Heart right ventricle (tissue), 16 donors: ENCODE measurements around the gene PNLIPRP2. TPM values are rescaled to one million over a fixed set of nuclear protein-coding genes. Genes with fewer than 3 reads are reported as not detected.

Experiments used
- ATAC-seq, 8 donors: fragments of 200-7000 bp; cut with Tn5 transposase; one replicate each; pipeline ENCODE4 v1.9.1; 2020; ENCODE audit warnings: mild to moderate bottlenecking in 8 of 8, moderate library complexity in 8 of 8, moderate number of reproducible peaks in 1 of 8
- DNase-seq, 2 donors: peaks; one replicate each; pipeline ENCODE4 v3.0.0-alpha.2; 2020
- H3K27ac ChIP-seq, 10 donors: fragments of 200-600 bp; sonication (generic) in 2 of 10; one replicate each; pipeline versions ENCODE4 v1.5.0 to v1.8.0; 2020 to 2022; ENCODE audit warnings: mild to moderate bottlenecking in 3 of 10
- H3K27me3 ChIP-seq, 7 donors: fragments of 200-600 bp; one replicate each; pipeline ENCODE4 v1.8.0; 2021 to 2022; ENCODE audit warnings: mild to moderate bottlenecking in 2 of 7
- H3K36me3 ChIP-seq, 9 donors: fragments of 200-600 bp; sonication (generic) in 1 of 9; one replicate each; pipeline versions ENCODE4 v1.5.0 to v1.8.0; 2020 to 2022; ENCODE audit warnings: mild to moderate bottlenecking in 2 of 9
- H3K4me1 ChIP-seq, 9 donors: fragments of 200-600 bp; sonication (generic) in 1 of 9; one replicate each; pipeline versions ENCODE4 v1.5.0 to v1.8.0; 2020 to 2022; ENCODE audit warnings: mild to moderate bottlenecking in 4 of 9
- H3K4me3 ChIP-seq, 10 donors: fragments of 200-600 bp; sonication (generic) in 2 of 10; one replicate each; pipeline versions ENCODE4 v1.5.0 to v1.8.0; 2020 to 2022; ENCODE audit warnings: mild to moderate bottlenecking in 7 of 10, moderate library complexity in 2 of 10
- H3K9me3 ChIP-seq, 11 donors: fragments of 200-600 bp in 10 of 11; sonication (generic) in 2 of 11; one replicate each; pipeline versions ENCODE4 v1.5.0 to v1.8.0; 2013 to 2022; ENCODE audit warnings: mild to moderate bottlenecking in 2 of 11, control low read depth in 1 of 11, moderate library complexity in 1 of 11
- WGBS, 2 donors: extraction: QIAGEN DNeasy Blood & Tissue Kit; methylation state at CpG; one replicate each; pipeline ENCODE4 v1.1.7; 2013; ENCODE audit warnings: inconsistent platforms in 1 of 2; 5-methylcytosine and 5-hydroxymethylcytosine counted together
- intact Hi-C, 10 donors: fragments of 100-400 bp; cut with DNase I; formaldehyde crosslinking; loops; one replicate each; pipeline versions ENCODE4 v1.11.1 to v1.14.2; 2022
- polyA plus RNA-seq, 2 donors: library from polyadenylated mRNA; stranded (reverse); fragments of 200-250 nt; gene quantifications; one replicate each; pipeline ENCODE4 v1.2.3, GENCODE V29; 2013
- total RNA-seq, 10 donors: library from RNA; stranded (reverse); fragmentation: NEBNext Ultra II Directional in 3 of 10; extraction: Animal tissue kit (Norgen Biotek cat#: 25700) in 3 of 10; gene quantifications; one replicate each; pipeline versions ENCODE4 v1.2.1 to v1.2.4, GENCODE V29; 2021 to 2023
- TF ChIP-seq, protein P1 (sequence below), 9 donors: fragments of 200-600 bp; sonication (generic) in 2 of 9; IDR thresholded peaks; one replicate each; pipeline versions ENCODE4 v1.5.0 to v1.8.0; 2021 to 2022; ENCODE audit warnings: antibody characterized with exemption in 9 of 9, mild to moderate bottlenecking in 5 of 9, moderate library complexity in 1 of 9
- donor health status: Arrhythmogenic right ventricular cardiomyopathy.
- donor health status: ischemic (EF 13 %, LVEDD 7.1; RV severe dilation, severe dysfunction).
- donor health status: healthy with polysubstance abuse.
- donor health status: DM: no; HTN: yes; CAD: no.
- donor health status: DM: no; HTN: no; CAD: no.
- donor health status: ischemic (EF 25% LVEDD 6.9; RV normal size, moderate dysfunction).
- donor health status: ischemic (EF 25% LVEDD 5.7; RV mildly dilated, moderate dysfunction).
- donor health status: healthy.
- donor health status: DM: yes; HTN: yes; CAD: no.
- donor health status: Ischemic cardiomyopathy.
- donor health status: ischemic (EF 35%, LVEDD 5.7; RV mildly dilated, moderate dysfunction).
- donor health status: nonischemic (EF 11% LVEDD 7.7; RV severe dilation, severe dysfunction).
- donor health status: DM: yes; HTN: yes; CAD: no.
- donor health status: PGD.
- donor health status: ischemic (EF 29% LVEDD 5.4; RV normal size, mild dysfunction).
- donor health status: nonischemic (EF 23%, LVEDD 6.1; RV moderate dilation, normal function).

Gene PNLIPRP2
- total and polyA plus RNA-seq, 12 donors = 0.20 TPM; not detected in 11

- Histone ChIP-seq H3K4me3 (no peak overlapping the region), H3K27ac (no peak overlapping the region), H3K4me1 (peaks cover 0 to 11% (median 0%) of the 10 kb centered on the region in 9 donors), H3K36me3 (peaks cover 0 to 53% (median 0%) of the 10 kb centered on the region in 9 donors), H3K27me3 (no peaks in the 10 kb centered on the region), H3K9me3 (no peaks in the 10 kb centered on the region)
- no peak for DNase-seq
- 94 to 95% methylated on average over 15 of the region's 15 CpGs for WGBS, 2 donors
- ATAC-seq = no peak
- TF ChIP-seq, protein P1, sequence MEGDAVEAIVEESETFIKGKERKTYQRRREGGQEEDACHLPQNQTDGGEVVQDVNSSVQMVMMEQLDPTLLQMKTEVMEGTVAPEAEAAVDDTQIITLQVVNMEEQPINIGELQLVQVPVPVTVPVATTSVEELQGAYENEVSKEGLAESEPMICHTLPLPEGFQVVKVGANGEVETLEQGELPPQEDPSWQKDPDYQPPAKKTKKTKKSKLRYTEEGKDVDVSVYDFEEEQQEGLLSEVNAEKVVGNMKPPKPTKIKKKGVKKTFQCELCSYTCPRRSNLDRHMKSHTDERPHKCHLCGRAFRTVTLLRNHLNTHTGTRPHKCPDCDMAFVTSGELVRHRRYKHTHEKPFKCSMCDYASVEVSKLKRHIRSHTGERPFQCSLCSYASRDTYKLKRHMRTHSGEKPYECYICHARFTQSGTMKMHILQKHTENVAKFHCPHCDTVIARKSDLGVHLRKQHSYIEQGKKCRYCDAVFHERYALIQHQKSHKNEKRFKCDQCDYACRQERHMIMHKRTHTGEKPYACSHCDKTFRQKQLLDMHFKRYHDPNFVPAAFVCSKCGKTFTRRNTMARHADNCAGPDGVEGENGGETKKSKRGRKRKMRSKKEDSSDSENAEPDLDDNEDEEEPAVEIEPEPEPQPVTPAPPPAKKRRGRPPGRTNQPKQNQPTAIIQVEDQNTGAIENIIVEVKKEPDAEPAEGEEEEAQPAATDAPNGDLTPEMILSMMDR (IDR thresholded peaks at IDR 0.05) = no peak
- intact Hi-C loops = loop anchor here in 3 of 10 donors (5.0 to 10.0 kb wide), 2 partner anchors 493 to 495 kb away; no protein-coding TSS in a partner anchor
These were observed 58.6 kb downstream of the PNLIPRP2 start for GRCh38 chr10:116679351-116679750.

- TF ChIP-seq, protein P1 (IDR thresholded peaks at IDR 0.05) = no peak
- no peaks in the 10 kb centered on the region for H3K9me3 ChIP-seq
- 92 to 95% methylated on average over 9 of the region's 9 CpGs for WGBS, 2 donors
- intact Hi-C loops = loop anchor here in 8 of 10 donors (2.0 to 10.0 kb wide), 9 partner anchors 58 to 494 kb away; partner anchors contain the start of gene HSPA12A (in 2 of the 8)
- ATAC-seq (no peak), DNase-seq (no peak)
- H3K27me3 ChIP-seq = no peaks in the 10 kb centered on the region
- peaks cover 0 to 23% (median 13%) of the 10 kb centered on the region in 9 donors for H3K4me1 ChIP-seq
- no peak overlapping the region for H3K27ac ChIP-seq
- no peak overlapping the region for H3K4me3 ChIP-seq
- peaks cover 0 to 31% (median 0%) of the 10 kb centered on the region in 9 donors for H3K36me3 ChIP-seq
These were observed 62.4 kb downstream of the PNLIPRP2 start for GRCh38 chr10:116683166-116683565.

- no peaks in the 10 kb centered on the region for H3K9me3 ChIP-seq
- H3K27me3 ChIP-seq = no peaks in the 10 kb centered on the region
- intact Hi-C loops = loop anchor here in 8 of 10 donors (2.0 to 10.0 kb wide), 9 partner anchors 57 to 493 kb away; partner anchors contain the start of gene HSPA12A (in 2 of the 8)
- peaks cover 0 to 31% (median 0%) of the 10 kb centered on the region in 9 donors for H3K36me3 ChIP-seq
- no peak overlapping the region for H3K4me3 ChIP-seq
- H3K27ac ChIP-seq = no peak overlapping the region
- ATAC-seq = no peak
- TF ChIP-seq, protein P1 (IDR thresholded peaks at IDR 0.05) = no peak
- no peak for DNase-seq
- WGBS, 2 donors = 91 to 95% methylated on average over 11 of the region's 11 CpGs
- H3K4me1 ChIP-seq = peaks cover under 1 to 30% (median 19%) of the 10 kb centered on the region in 9 donors
These were observed 63.1 kb downstream of the PNLIPRP2 start for GRCh38 chr10:116683821-116684220.

DNA sequence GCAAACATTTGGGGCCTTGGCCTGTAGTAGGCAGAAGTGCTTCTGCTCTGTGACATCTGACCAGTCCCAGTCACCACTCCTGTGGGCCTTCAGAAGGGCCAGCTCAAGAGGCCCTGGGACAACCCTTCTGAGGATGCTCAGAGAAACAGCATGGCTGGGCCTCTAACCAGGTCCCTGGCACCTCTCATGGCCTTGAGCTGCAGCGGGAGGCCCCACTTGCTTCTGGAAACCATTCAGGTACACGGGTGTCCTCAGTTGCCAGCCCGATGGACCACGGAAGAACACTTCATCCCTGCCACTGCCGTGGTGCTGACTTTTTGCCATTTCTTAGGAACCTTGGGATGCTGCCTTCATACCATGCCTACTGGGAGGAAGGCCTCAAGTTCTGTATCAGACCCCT lies 64.0 kb downstream of the PNLIPRP2 start:
- H3K9me3 ChIP-seq = no peaks in the 10 kb centered on the region
- DNase-seq (no peak), ATAC-seq (no peak)
- intact Hi-C loops = loop anchor here in 6 of 10 donors (5.0 to 10.0 kb wide), 5 partner anchors 60 to 493 kb away; partner anchors contain the start of gene HSPA12A (in 1 of the 6)
- no peak overlapping the region for H3K4me3 ChIP-seq
- TF ChIP-seq, protein P1 (IDR thresholded peaks at IDR 0.05) = no peak
- no peaks in the 10 kb centered on the region for H3K27me3 ChIP-seq
- no peak overlapping the region for H3K27ac ChIP-seq
- peaks cover 6 to 39% (median 28%) of the 10 kb centered on the region in 9 donors for H3K4me1 ChIP-seq
- 97% methylated on average over 5 of the region's 5 CpGs for WGBS, 2 donors
- H3K36me3 ChIP-seq = peaks cover 0 to 21% (median 0%) of the 10 kb centered on the region in 9 donors
